CD14-positive monocyte (primary cell): ENCODE results near the gene OAT. TPM values are rescaled to one million over a fixed set of nuclear protein-coding genes. Genes with fewer than 3 reads are reported as not detected.

Experiments
- DNase-seq, 3 donors: peaks; one replicate each; pipeline ENCODE4 v3.0.0-alpha.2; 2011 to 2022
- H2AFZ ChIP-seq: 2 replicates; pipeline ENCODE4 v1.6.0; 2012; ENCODE audit warnings: mild to moderate bottlenecking, low read depth, low read length, inconsistent platforms; ENCODE audit not compliant: insufficient read depth, poor library complexity, severe bottlenecking
- H3K27ac ChIP-seq, 2 donors: 1 replicate in 1 of 2; 2 replicates in 1 of 2; pipeline ENCODE4 v1.5.1; 2012 to 2013; ENCODE audit warnings: low read length in 2 of 2, control low read depth in 1 of 2, inconsistent platforms in 1 of 2, low read depth in 1 of 2, mild to moderate bottlenecking in 1 of 2
- H3K27me3 ChIP-seq, 2 donors: one replicate each; pipeline versions ENCODE4 v1.6.0 to v1.6.1; 2011 to 2013; ENCODE audit warnings: low read length in 2 of 2; ENCODE audit not compliant: control insufficient read depth in 2 of 2, insufficient read depth in 2 of 2
- H3K36me3 ChIP-seq, 2 donors: replicated peaks in 1 of 2; 1 replicate in 1 of 2; 2 replicates in 1 of 2; pipeline versions ENCODE4 v1.5.1 to v1.6.1; 2012 to 2013; ENCODE audit warnings: low read length in 2 of 2, control low read depth in 1 of 2, inconsistent platforms in 1 of 2, mild to moderate bottlenecking in 1 of 2; ENCODE audit not compliant: insufficient read depth in 2 of 2, control insufficient read depth in 1 of 2
- H3K4me1 ChIP-seq, 2 donors: 1 replicate in 1 of 2; 2 replicates in 1 of 2; pipeline versions ENCODE4 v1.5.1 to v1.6.1; 2012 to 2013; ENCODE audit warnings: low read length in 2 of 2, control low read depth in 1 of 2, inconsistent platforms in 1 of 2, mild to moderate bottlenecking in 1 of 2, moderate library complexity in 1 of 2; ENCODE audit not compliant: insufficient read depth in 2 of 2, control insufficient read depth in 1 of 2
- H3K4me2 ChIP-seq: replicated peaks from 2 replicates; pipeline ENCODE3; 2012; ENCODE audit warnings: low read length, moderate library complexity, mild to moderate bottlenecking; ENCODE audit not compliant: poor library complexity, severe bottlenecking; ENCODE audit errors: extremely low read depth
- H3K4me3 ChIP-seq, 3 experiments: fragments of 200-600 bp in 1 of 3; sonication (generic) in 1 of 3; replicated peaks in 1 of 3; 1 replicate in 2 of 3; 2 replicates in 1 of 3; pipeline ENCODE4 v1.5.1; 2011 to 2013; ENCODE audit warnings: low read length in 3 of 3, mild to moderate bottlenecking in 3 of 3, control low read depth in 2 of 3, low read depth in 2 of 3, inconsistent platforms in 1 of 3, moderate library complexity in 1 of 3
- H3K79me2 ChIP-seq: 2 replicates; pipeline ENCODE4 v1.6.0; 2012; ENCODE audit warnings: mild to moderate bottlenecking, control low read depth, inconsistent platforms, low read length, moderate library complexity; ENCODE audit not compliant: insufficient read depth
- H3K9ac ChIP-seq: 2 replicates; pipeline ENCODE4 v1.6.0; 2017; ENCODE audit warnings: low read length, mild to moderate bottlenecking; ENCODE audit not compliant: insufficient read depth, poor library complexity, severe bottlenecking
- H3K9me3 ChIP-seq, 2 donors: replicated peaks in 1 of 2; 1 replicate in 1 of 2; 2 replicates in 1 of 2; pipeline versions ENCODE4 v1.5.1 to v1.6.1; 2012 to 2013; ENCODE audit warnings: low read length in 2 of 2, control low read depth in 1 of 2; ENCODE audit not compliant: control insufficient read depth in 1 of 2, insufficient read depth in 1 of 2
- H4K20me1 ChIP-seq: 2 replicates; pipeline ENCODE4 v1.6.0; 2012; ENCODE audit warnings: mild to moderate bottlenecking, low read length, control low read depth, moderate library complexity; ENCODE audit not compliant: insufficient read depth
- H3K27ac Mint-ChIP-seq, 7 donors: one replicate each; pipeline ENCODE4 v1.8.0; 2020; ENCODE audit warnings: mild to moderate bottlenecking in 7 of 7, mixed read lengths in 7 of 7, moderate library complexity in 6 of 7, inconsistent platforms in 2 of 7
- H3K27me3 Mint-ChIP-seq, 3 donors: one replicate each; pipeline ENCODE4 v1.8.0; 2021 to 2022; ENCODE audit warnings: low read depth in 3 of 3, mild to moderate bottlenecking in 3 of 3, mixed read lengths in 3 of 3, moderate library complexity in 3 of 3, inconsistent platforms in 1 of 3
- H3K36me3 Mint-ChIP-seq, 2 donors: one replicate each; pipeline ENCODE4 v1.8.0; 2020; ENCODE audit warnings: mixed read lengths in 2 of 2, inconsistent platforms in 1 of 2, mild to moderate bottlenecking in 1 of 2
- H3K4me1 Mint-ChIP-seq: one replicate; pipeline ENCODE4 v1.8.0; 2020; ENCODE audit warnings: mild to moderate bottlenecking, mixed read lengths
- H3K4me3 Mint-ChIP-seq, 2 donors: one replicate each; pipeline ENCODE4 v1.8.0; 2020; ENCODE audit warnings: mild to moderate bottlenecking in 2 of 2, mixed read lengths in 2 of 2, moderate library complexity in 1 of 2
- H3K9me3 Mint-ChIP-seq, 7 donors: one replicate each; pipeline ENCODE4 v1.8.0; 2020 to 2022; ENCODE audit warnings: mixed read lengths in 7 of 7, mild to moderate bottlenecking in 6 of 7, moderate library complexity in 6 of 7, inconsistent platforms in 2 of 7
- WGBS: methylation state at CpG from one replicate; pipeline ENCODE4 v1.1.5; 2013; ENCODE audit warnings: missing lambda C conversion rate; ENCODE audit not compliant: insufficient coverage; 5-methylcytosine and 5-hydroxymethylcytosine counted together
- intact Hi-C, 2 donors: fragments of 100-400 bp; cut with micrococcal nuclease; formaldehyde crosslinking; loops; one replicate each; pipeline versions ENCODE4 v1.15.0 to v1.15.1; 2023
- polyA plus RNA-seq, 3 donors: library from polyadenylated mRNA; depleted of rRNA in 1 of 3; unstranded in 2 of 3; stranded (reverse) in 1 of 3; fragments of 300-500 nt in 2 of 3; fragments of >200 nt in 1 of 3; fragmentation: Illumina TruSeq in 2 of 3; gene quantifications; 1 replicate in 2 of 3; 2 replicates in 1 of 3; pipeline ENCODE4 v1.2.3, GENCODE V29; 2012 to 2021
- TF ChIP-seq, protein P1 (sequence below): fragments of 200-600 bp; IDR thresholded peaks from one replicate; pipeline ENCODE4 v1.8.0; 2022; ENCODE audit warnings: antibody characterized with exemption, mild to moderate bottlenecking

Gene OAT
- polyA plus RNA-seq, 3 donors, result 83.5 to 89.6 (median 87.3) TPM

DNA sequence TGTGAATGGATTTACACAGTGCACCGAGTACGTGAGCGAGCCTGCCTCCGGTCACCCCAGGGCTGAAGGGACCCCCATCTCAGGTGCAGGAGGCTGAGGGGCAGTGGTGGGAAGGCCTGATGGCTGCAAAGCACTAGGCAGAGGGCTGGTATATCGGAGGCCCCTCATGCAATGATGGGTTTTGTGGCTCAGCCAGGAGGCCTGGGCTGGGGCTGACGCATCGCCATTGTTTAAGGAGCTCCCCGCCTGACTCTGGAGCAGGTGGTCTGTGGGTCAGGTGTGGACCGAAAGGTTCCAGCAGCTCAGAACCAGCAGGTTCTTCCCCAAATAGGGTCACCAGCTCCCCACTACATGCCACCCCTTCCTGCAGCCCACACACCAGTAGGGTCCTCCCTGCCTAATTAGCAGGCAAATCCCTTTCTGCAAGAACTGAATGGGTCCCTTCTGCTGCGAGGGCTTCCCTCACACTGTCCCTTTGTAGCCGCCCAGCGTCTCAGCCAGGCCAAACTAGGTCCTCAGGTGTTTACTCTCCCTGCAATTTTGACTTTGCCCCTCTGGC lies 33.0 kb downstream of the OAT start:
- H3K27me3 ChIP-seq, result peaks cover 11 to 30% of the 10 kb centered on the region in 2 donors
- peaks cover 23 to 45% (median 41%) of the 10 kb centered on the region in 3 donors for H3K27me3 Mint-ChIP-seq
- no peaks in the 10 kb centered on the region for H3K36me3 ChIP-seq
- intact Hi-C loops, result loop anchor here (5.0 to 10.0 kb wide), 3 partner anchors 91 to 293 kb away; partner anchors contain the start of gene CHST15 (in 1 of the 2)
- H2AFZ ChIP-seq, result no peak overlapping the region
- H3K4me3 ChIP-seq, result no peak overlapping the region
- H3K9me3 Mint-ChIP-seq, result peaks cover 0 to 6% (median 0%) of the 10 kb centered on the region in 7 donors
- H3K4me2 ChIP-seq, result no peak overlapping the region
- no peak overlapping the region for H3K4me3 Mint-ChIP-seq
- WGBS, result 94% methylated on average over 12 of the region's 12 CpGs
- no peak overlapping the region for H3K27ac ChIP-seq
- peaks cover 0 to 3% of the 10 kb centered on the region in 2 donors for H3K36me3 Mint-ChIP-seq
- H4K20me1 ChIP-seq, result no peaks in the 10 kb centered on the region
- H3K9me3 ChIP-seq, result no peaks in the 10 kb centered on the region
- H3K27ac Mint-ChIP-seq, result no peak overlapping the region
- H3K79me2 ChIP-seq, result no peaks in the 10 kb centered on the region
- peaks cover 16 to 22% of the 10 kb centered on the region in 2 donors for H3K4me1 ChIP-seq
- peaks cover 8% of the 10 kb centered on the region for H3K4me1 Mint-ChIP-seq
- no peak for DNase-seq
- TF ChIP-seq, protein P1, sequence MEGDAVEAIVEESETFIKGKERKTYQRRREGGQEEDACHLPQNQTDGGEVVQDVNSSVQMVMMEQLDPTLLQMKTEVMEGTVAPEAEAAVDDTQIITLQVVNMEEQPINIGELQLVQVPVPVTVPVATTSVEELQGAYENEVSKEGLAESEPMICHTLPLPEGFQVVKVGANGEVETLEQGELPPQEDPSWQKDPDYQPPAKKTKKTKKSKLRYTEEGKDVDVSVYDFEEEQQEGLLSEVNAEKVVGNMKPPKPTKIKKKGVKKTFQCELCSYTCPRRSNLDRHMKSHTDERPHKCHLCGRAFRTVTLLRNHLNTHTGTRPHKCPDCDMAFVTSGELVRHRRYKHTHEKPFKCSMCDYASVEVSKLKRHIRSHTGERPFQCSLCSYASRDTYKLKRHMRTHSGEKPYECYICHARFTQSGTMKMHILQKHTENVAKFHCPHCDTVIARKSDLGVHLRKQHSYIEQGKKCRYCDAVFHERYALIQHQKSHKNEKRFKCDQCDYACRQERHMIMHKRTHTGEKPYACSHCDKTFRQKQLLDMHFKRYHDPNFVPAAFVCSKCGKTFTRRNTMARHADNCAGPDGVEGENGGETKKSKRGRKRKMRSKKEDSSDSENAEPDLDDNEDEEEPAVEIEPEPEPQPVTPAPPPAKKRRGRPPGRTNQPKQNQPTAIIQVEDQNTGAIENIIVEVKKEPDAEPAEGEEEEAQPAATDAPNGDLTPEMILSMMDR, result no peak
- no peak overlapping the region for H3K9ac ChIP-seq

DNA sequence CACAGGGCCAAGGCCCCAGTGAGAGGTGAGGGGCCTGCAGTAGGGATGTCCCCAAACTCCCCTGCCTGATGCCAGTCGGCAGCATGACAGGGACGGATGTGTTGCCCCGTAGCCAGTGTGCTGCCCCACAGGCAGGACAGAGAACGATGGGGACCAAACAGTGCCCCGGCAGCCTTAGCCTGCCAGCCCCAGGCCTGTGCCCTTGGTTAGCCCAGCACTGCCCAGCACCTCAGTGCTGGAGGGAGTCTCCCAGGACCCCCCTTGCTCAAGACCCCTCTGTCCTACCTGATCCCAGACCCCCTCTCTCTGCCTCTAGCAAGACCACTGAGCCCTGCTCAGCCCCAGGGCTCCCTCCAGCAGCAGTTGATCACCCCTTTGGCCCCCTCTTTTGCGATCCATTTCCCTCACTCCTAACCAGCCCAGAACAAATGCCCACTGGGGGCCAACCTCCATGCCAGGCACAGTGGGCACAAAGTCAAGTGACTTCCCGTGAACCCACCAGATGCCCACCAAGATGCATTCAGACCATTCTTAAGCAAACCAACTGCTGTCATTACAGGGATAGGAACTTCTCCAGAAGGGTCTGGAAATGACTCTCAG lies 34.0 kb downstream of the OAT start:
- H3K4me1 Mint-ChIP-seq, result peaks cover 11% of the 10 kb centered on the region
- H3K9me3 Mint-ChIP-seq, result peaks cover 0 to 7% (median 0%) of the 10 kb centered on the region in 7 donors
- Histone ChIP-seq H2AFZ (no peak overlapping the region), H3K4me3 (no peak overlapping the region), H3K27me3 (peaks cover 20 to 33% of the 10 kb centered on the region in 2 donors), H3K9me3 (no peaks in the 10 kb centered on the region), H3K36me3 (no peaks in the 10 kb centered on the region), H3K9ac (no peak overlapping the region), H3K79me2 (no peaks in the 10 kb centered on the region), H3K4me2 (no peak overlapping the region), H3K4me1 (peaks cover 15 to 22% of the 10 kb centered on the region in 2 donors), H4K20me1 (no peaks in the 10 kb centered on the region), H3K27ac (no peak overlapping the region)
- peaks cover 0 to 6% of the 10 kb centered on the region in 2 donors for H3K36me3 Mint-ChIP-seq
- peak overlapping the region in 1 of 2 donors; percentile 47 for H3K4me3 Mint-ChIP-seq
- TF ChIP-seq, protein P1, result no peak
- H3K27ac Mint-ChIP-seq, result peak overlapping the region in 1 of 7 donors; percentile 54
- peaks cover 33 to 52% (median 45%) of the 10 kb centered on the region in 3 donors for H3K27me3 Mint-ChIP-seq
- intact Hi-C loops, result loop anchor here (5.0 to 10.0 kb wide), 3 partner anchors 90 to 292 kb away; partner anchors contain the start of gene CHST15 (in 1 of the 2)
- 98% methylated on average over 7 of the region's 7 CpGs for WGBS
- DNase-seq, result no peak
